HL-60/S4 (cell line): ENCODE results near the gene ACSM3.

Source experiments
- in situ Hi-C: fragments of 300-500 bp; cut with MboI; formaldehyde crosslinking; loops from 2 replicates; pipeline ENCODE4 v1.14.3; 2022; ENCODE audit warnings: low sequenced_read_pairs

The ACSM3 gene

GRCh38 chr16:20846551-20846950 is 82.7 kb downstream of the ACSM3 start:
- in situ Hi-C loops = no loop called here
